GM19043 (cell line): ENCODE results near the gene GIT1.
A peak's percentile ranks its signal among the peaks of the same experiment; 100 is the strongest.

Source experiments
- ATAC-seq: cut with Tn5 transposase; IDR thresholded peaks from one replicate; pipeline ENCODE4 v1.9.1; 2021; ENCODE audit warnings: low read depth; ENCODE audit not compliant: unreplicated experiment

GIT1 gene

GRCh38 chr17:29589524-29590410 is at the start of gene GIT1:
TSS of gene GIT1 (minus strand) at chr17:29589648. CDS start at chr17:29589378, 270 bp downstream.
- ATAC-seq, result peak; percentile 65

GRCh38 chr17:29633886-29634285 is 44.4 kb upstream of the GIT1 start:
- no peak for ATAC-seq

- no peak for ATAC-seq
These were observed 41.3 kb upstream of the GIT1 start for GRCh38 chr17:29630630-29631193.

- no peak for ATAC-seq
These were observed 40.4 kb upstream of the GIT1 start for GRCh38 chr17:29629839-29630238.

- no peak for ATAC-seq
These were observed 39.2 kb upstream of the GIT1 start for GRCh38 chr17:29628644-29629043.

GRCh38 chr17:29627951-29628350 is 38.5 kb upstream of the GIT1 start:
- ATAC-seq, result no peak

- ATAC-seq, result no peak
These were observed 35.7 kb upstream of the GIT1 start for GRCh38 chr17:29625037-29625750.

- ATAC-seq, result no peak
These were observed 35.1 kb upstream of the GIT1 start for GRCh38 chr17:29624586-29624985.

- no peak for ATAC-seq
These were observed 33.8 kb upstream of the GIT1 start for GRCh38 chr17:29623283-29623647.

- ATAC-seq, result peak; percentile 48
These were observed 33.2 kb upstream of the GIT1 start, which contains the start of gene CORO6 for GRCh38 chr17:29622337-29623282. TSS of gene CORO6 (minus strand) at chr17:29622912. CDS start at chr17:29621421, 1,491 bp downstream.

- no peak for ATAC-seq
These were observed 32.3 kb upstream of the GIT1 start for GRCh38 chr17:29621751-29622194.

- no peak for ATAC-seq
These were observed 31.5 kb upstream of the GIT1 start for GRCh38 chr17:29620779-29621500.

- no peak for ATAC-seq
These were observed 30.8 kb upstream of the GIT1 start for GRCh38 chr17:29620271-29620670.

GRCh38 chr17:29619251-29619650 is 29.8 kb upstream of the GIT1 start:
- ATAC-seq, result no peak

- ATAC-seq, result no peak
These were observed 29.0 kb upstream of the GIT1 start for GRCh38 chr17:29618272-29619065.

- ATAC-seq, result no peak
These were observed 28.2 kb upstream of the GIT1 start for GRCh38 chr17:29617481-29618271.

- ATAC-seq, result peak; percentile 42
These were observed 27.7 kb upstream of the GIT1 start for GRCh38 chr17:29617125-29617480.
